HEK293 (cell line): Measurements from ENCODE around the gene TSSK3.

Source experiments
- CTCF ChIA-PET: fragments of 350-600 bp; formaldehyde crosslinking; extraction: SDS; loops from one replicate; lab custom pipeline; 2021; ENCODE audit warnings: antibody characterized with exemption; lab: Yijun Ruan, JAX
- POLR2A ChIA-PET: fragments of 300-600 bp; formaldehyde crosslinking; extraction: SDS; loops from one replicate; lab custom pipeline; 2020; ENCODE audit warnings: antibody characterized with exemption, inconsistent platforms; lab: Yijun Ruan, JAX
- H3K27ac ChIP-seq: fragments of 200-500 bp; sonication (Bioruptor generic); 2 replicates; pipeline ENCODE4 v1.5.1; 2014; ENCODE audit warnings: low read depth, low read length, control low read depth, inconsistent platforms; ENCODE audit errors: extremely low read depth
- H3K36me3 ChIP-seq, 2 experiments: fragments of 200-500 bp in 1 of 2; sonication (Bioruptor generic) in 1 of 2; 1 replicate in 1 of 2; 2 replicates in 1 of 2; pipeline ENCODE4 v1.5.1; 2014 to 2017; ENCODE audit warnings: inconsistent platforms in 2 of 2, low read length in 2 of 2; ENCODE audit not compliant: control insufficient read depth in 2 of 2, insufficient read depth in 1 of 2
- H3K4me1 ChIP-seq: fragments of 200-500 bp; sonication (Bioruptor generic); 2 replicates; pipeline ENCODE4 v1.5.1; 2014; ENCODE audit warnings: mild to moderate bottlenecking, low read length, inconsistent platforms; ENCODE audit not compliant: control insufficient read depth, insufficient read depth
- H3K4me3 ChIP-seq: 2 replicates; pipeline ENCODE4 v1.5.1; 2011; ENCODE audit warnings: low read depth, mild to moderate bottlenecking, control low read depth, low read length, moderate library complexity
- H3K9me3 ChIP-seq: fragments of 200-500 bp; sonication (Bioruptor generic); 2 replicates; pipeline ENCODE4 v1.5.1; 2014; ENCODE audit warnings: low read depth, low read length, inconsistent platforms; ENCODE audit not compliant: control insufficient read depth, insufficient read depth
- IKZF3 ChIP-seq: fragments of 450-650 bp; IDR thresholded peaks from 2 replicates; pipeline ENCODE4 v1.5.0; 2018; ENCODE audit warnings: missing biosample characterization, mild to moderate bottlenecking, missing genetic modification characterization, moderate library complexity
- PRDM1 ChIP-seq: fragments of 450-650 bp; formaldehyde crosslinking; IDR thresholded peaks from 2 replicates; pipeline ENCODE4; 2016; ENCODE audit warnings: missing biosample characterization, missing genetic modification characterization
- REPIN1 ChIP-seq: fragments of 450-650 bp; formaldehyde crosslinking; IDR thresholded peaks from 2 replicates; pipeline ENCODE4 v1.5.1; 2017; ENCODE audit warnings: missing biosample characterization, missing genetic modification characterization, low read depth
- SCRT2 ChIP-seq: fragments of 450-650 bp; formaldehyde crosslinking; IDR thresholded peaks from 2 replicates; pipeline ENCODE4 v1.5.1; 2016; ENCODE audit warnings: missing biosample characterization, missing genetic modification characterization
- SP7 ChIP-seq: fragments of 450-650 bp; formaldehyde crosslinking; IDR thresholded peaks from 2 replicates; pipeline ENCODE4 v1.5.1; 2016; ENCODE audit warnings: missing biosample characterization, missing genetic modification characterization
- ZBTB1 ChIP-seq: fragments of 450-650 bp; formaldehyde crosslinking; IDR thresholded peaks from 2 replicates; pipeline ENCODE4 v1.5.1; 2016; ENCODE audit warnings: missing biosample characterization, missing genetic modification characterization
- ZBTB44 ChIP-seq: fragments of 450-650 bp; IDR thresholded peaks from 2 replicates; pipeline ENCODE4 v1.5.1; 2018; ENCODE audit warnings: missing biosample characterization, mild to moderate bottlenecking, missing genetic modification characterization
- ZBTB49 ChIP-seq: fragments of 450-650 bp; formaldehyde crosslinking; IDR thresholded peaks from 2 replicates; pipeline ENCODE4 v1.5.1; 2016; ENCODE audit warnings: missing biosample characterization, missing genetic modification characterization, low read depth
- ZBTB7A ChIP-seq: fragments of 450-650 bp; formaldehyde crosslinking; IDR thresholded peaks from 2 replicates; pipeline ENCODE4 v1.5.1; 2016; ENCODE audit warnings: low read depth, missing biosample characterization, missing genetic modification characterization
- ZNF175 ChIP-seq: fragments of 450-650 bp; formaldehyde crosslinking; IDR thresholded peaks from 2 replicates; pipeline ENCODE4 v1.5.1; 2016; ENCODE audit warnings: missing biosample characterization, missing genetic modification characterization
- ZNF19 ChIP-seq: fragments of 450-650 bp; formaldehyde crosslinking; IDR thresholded peaks from 2 replicates; pipeline ENCODE4; 2016; ENCODE audit warnings: missing biosample characterization, missing genetic modification characterization, low read depth
- ZNF2 ChIP-seq: fragments of 450-650 bp; formaldehyde crosslinking; IDR thresholded peaks from 2 replicates; pipeline ENCODE4 v1.5.1; 2016; ENCODE audit warnings: missing biosample characterization, missing genetic modification characterization
- ZNF211 ChIP-seq: fragments of 450-650 bp; formaldehyde crosslinking; IDR thresholded peaks from 2 replicates; pipeline ENCODE4 v1.5.1; 2016; ENCODE audit warnings: low read depth, missing biosample characterization, missing genetic modification characterization
- ZNF214 ChIP-seq: fragments of 450-650 bp; formaldehyde crosslinking; IDR thresholded peaks from 2 replicates; pipeline ENCODE4 v1.5.1; 2017; ENCODE audit warnings: missing biosample characterization, mild to moderate bottlenecking, missing genetic modification characterization, borderline replicate concordance
- ZNF514 ChIP-seq: fragments of 450-650 bp; formaldehyde crosslinking; IDR thresholded peaks from 2 replicates; pipeline ENCODE4 v1.5.1; 2016; ENCODE audit warnings: missing biosample characterization, missing genetic modification characterization
- ZNF626 ChIP-seq: fragments of 450-650 bp; sonication (Bioruptor Pico); formaldehyde crosslinking; IDR thresholded peaks from 2 replicates; pipeline ENCODE4 v1.5.1; 2018; ENCODE audit warnings: missing biosample characterization, missing genetic modification characterization, inconsistent platforms
- ZNF629 ChIP-seq: fragments of 450-650 bp; formaldehyde crosslinking; IDR thresholded peaks from 2 replicates; pipeline ENCODE4 v1.5.1; 2017; ENCODE audit warnings: missing biosample characterization, missing genetic modification characterization
- ZNF704 ChIP-seq: fragments of 450-650 bp; formaldehyde crosslinking; IDR thresholded peaks from 2 replicates; pipeline ENCODE4 v1.5.1; 2016; ENCODE audit warnings: missing biosample characterization, missing genetic modification characterization
- ZNF776 ChIP-seq: fragments of 450-650 bp; formaldehyde crosslinking; IDR thresholded peaks from 2 replicates; pipeline ENCODE4 v1.5.0; 2017; ENCODE audit warnings: missing biosample characterization, missing genetic modification characterization, borderline replicate concordance
- ZNF785 ChIP-seq: fragments of 450-650 bp; formaldehyde crosslinking; IDR thresholded peaks from 2 replicates; pipeline ENCODE4 v1.5.1; 2016; ENCODE audit warnings: missing biosample characterization, missing genetic modification characterization
- ZXDB ChIP-seq: fragments of 450-650 bp; formaldehyde crosslinking; IDR thresholded peaks from 2 replicates; pipeline ENCODE4 v1.5.1; 2016; ENCODE audit warnings: missing biosample characterization, missing genetic modification characterization

The TSSK3 gene

GRCh38 chr1:32388641-32389040 lies 26.3 kb downstream of the TSSK3 start:
- TF ChIP-seq SCRT2 (tag by site-specific recombination) (no peak), ZNF19 (no peak), ZNF785 (tag by site-specific recombination) (no peak), ZNF514 (tag by site-specific recombination) (no peak), SP7 (no peak), REPIN1 (tag by site-specific recombination) (no peak), ZNF2 (tag by site-specific recombination) (no peak), ZXDB (no peak), ZNF776 (no peak), ZBTB44 (tag by site-specific recombination) (no peak), ZBTB7A (tag by site-specific recombination) (no peak), ZNF704 (tag by site-specific recombination) (no peak), ZNF175 (no peak), ZNF214 (tag by site-specific recombination) (no peak), ZBTB1 (tag by site-specific recombination) (no peak), IKZF3 (tag by site-specific recombination) (no peak), ZNF629 (tag by site-specific recombination) (no peak), ZNF211 (no peak), ZNF626 (tag by site-specific recombination) (no peak)
- Histone ChIP-seq H3K9me3 (no peaks in the 10 kb centered on the region), H3K4me1 (peaks cover 6% of the 10 kb centered on the region; the same call in 1 of the 2 replicates), H3K4me3 (no peak overlapping the region), H3K36me3 (peaks cover 30 to 97% of the 10 kb centered on the region in 2 experiments), H3K27ac (no peak overlapping the region)
- POLR2A ChIA-PET = interaction anchor here (1.4 kb wide), 1 partner anchor 12 kb away, joined by 3 read pairs; no protein-coding TSS in a partner anchor
- CTCF ChIA-PET = no interaction called here

GRCh38 chr1:32390904-32391870 lies 28.8 kb downstream of the TSSK3 start:
- Histone ChIP-seq H3K27ac (no peak overlapping the region), H3K36me3 (peaks cover 14 to 71% of the 10 kb centered on the region in 2 experiments), H3K4me3 (no peak overlapping the region), H3K4me1 (peaks cover 6% of the 10 kb centered on the region; the same call in 1 of the 2 replicates), H3K9me3 (no peaks in the 10 kb centered on the region)
- POLR2A ChIA-PET = no interaction called here
- TF ChIP-seq PRDM1 (tag by site-specific recombination) = peak; percentile 74
- TF ChIP-seq ZBTB49 (tag by site-specific recombination) = no peak
- CTCF ChIA-PET = no interaction called here
